ENCODE data around the gene GRAP2. TPM values are rescaled to one million over a fixed set of nuclear protein-coding genes. Genes with fewer than 3 reads are reported as not detected.

GRAP2 gene
- total and polyA plus RNA-seq, 2 donors (not counting 1 experiment from before 2014, with no cell fraction given) = 13.5 to 26.4 TPM

- Histone ChIP-seq H3K36me3 (replicated peaks in 1 of 2; ENCODE audit: control extremely low read depth in 1 of 2, control insufficient read depth in 1 of 2, extremely low read depth in 1 of 2, insufficient read depth in 2 of 2, low read length in 1 of 2) (no peaks in the 10 kb centered on the region), H3K9ac (ENCODE audit: low read length) (no peak overlapping the region), H2AFZ (ENCODE audit: insufficient read depth, low read depth, low read length, poor library complexity, severe bottlenecking) (no peak overlapping the region), H3K27ac (ENCODE audit: low read length in 2 of 2) (no peak overlapping the region), H3K79me2 (ENCODE audit: control insufficient read depth, insufficient read depth, low read length) (no peaks in the 10 kb centered on the region), H3K4me1 (ENCODE audit: control insufficient read depth in 2 of 2, insufficient read depth in 2 of 2, low read length in 2 of 2) (no peaks in the 10 kb centered on the region), H3K4me2 (replicated peaks; ENCODE audit: low read depth, low read length, poor library complexity, severe bottlenecking) (no peak overlapping the region), H3K4me3 (ENCODE audit: control extremely low read depth in 1 of 5, extremely low read depth in 1 of 5, insufficient read depth in 1 of 5, low read depth in 2 of 5, low read length in 4 of 5) (no peak overlapping the region), H3K9me3 (ENCODE audit: control extremely low read depth in 1 of 3, control insufficient read depth in 2 of 3, insufficient read depth in 1 of 3, low read length in 2 of 3) (no peaks in the 10 kb centered on the region), H4K20me1 (ENCODE audit: control insufficient read depth, insufficient read depth, low read length, poor library complexity, severe bottlenecking) (no peaks in the 10 kb centered on the region), H3K27me3 (replicated peaks in 1 of 4; ENCODE audit: control extremely low read depth in 1 of 4, control insufficient read depth in 3 of 4, insufficient read depth in 4 of 4, low read length in 3 of 4) (peaks cover 0 to 29% (median 1%) of the 10 kb centered on the region in 4 experiments)
- Mint-ChIP-seq H3K27me3 (peaks cover 50% of the 10 kb centered on the region), H3K9me3 (ENCODE audit: insufficient read depth) (no peaks in the 10 kb centered on the region), H3K4me1 (no peaks in the 10 kb centered on the region), H3K27ac (no peak overlapping the region), H3K4me3 (no peak overlapping the region)
- CTCF ChIA-PET = no interaction called here
- intact Hi-C loops (cut with micrococcal nuclease) = no loop called here
- no peak for TF ChIP-seq CTCF (IDR thresholded peaks at IDR 0.05)
- TF ChIP-seq EZH2 (IDR thresholded peaks at IDR 0.05; ENCODE audit: borderline replicate concordance, insufficient read depth, low read depth, low read length, poor library complexity, severe bottlenecking) = no peak
- POLR2A ChIA-PET = no interaction called here
- DNase-seq (no peak), ATAC-seq (ENCODE audit: low read depth) (no peak)
- 71% methylated on average over 7 of the region's 10 CpGs for WGBS (ENCODE audit: insufficient coverage)
These were observed 87.7 kb downstream of the GRAP2 start for GRCh38 chr22:39988386-39989114.

GRCh38 chr22:39989633-39990032 is 88.7 kb downstream of the GRAP2 start:
- Histone ChIP-seq H3K27ac (ENCODE audit: low read length in 2 of 2) (no peak overlapping the region), H3K4me2 (replicated peaks; ENCODE audit: low read depth, low read length, poor library complexity, severe bottlenecking) (no peak overlapping the region), H3K9me3 (ENCODE audit: control extremely low read depth in 1 of 3, control insufficient read depth in 2 of 3, insufficient read depth in 1 of 3, low read length in 2 of 3) (no peaks in the 10 kb centered on the region), H3K27me3 (replicated peaks in 1 of 4; ENCODE audit: control extremely low read depth in 1 of 4, control insufficient read depth in 3 of 4, insufficient read depth in 4 of 4, low read length in 3 of 4) (peaks cover 0 to 32% (median 7%) of the 10 kb centered on the region in 4 experiments), H3K36me3 (replicated peaks in 1 of 2; ENCODE audit: control extremely low read depth in 1 of 2, control insufficient read depth in 1 of 2, extremely low read depth in 1 of 2, insufficient read depth in 2 of 2, low read length in 1 of 2) (no peaks in the 10 kb centered on the region), H3K9ac (ENCODE audit: low read length) (no peak overlapping the region), H2AFZ (ENCODE audit: insufficient read depth, low read depth, low read length, poor library complexity, severe bottlenecking) (no peak overlapping the region), H3K4me1 (ENCODE audit: control insufficient read depth in 2 of 2, insufficient read depth in 2 of 2, low read length in 2 of 2) (peaks cover 5 to 7% of the 10 kb centered on the region in 2 donors), H3K4me3 (ENCODE audit: control extremely low read depth in 1 of 5, extremely low read depth in 1 of 5, insufficient read depth in 1 of 5, low read depth in 2 of 5, low read length in 4 of 5) (no peak overlapping the region), H3K79me2 (ENCODE audit: control insufficient read depth, insufficient read depth, low read length) (no peaks in the 10 kb centered on the region), H4K20me1 (ENCODE audit: control insufficient read depth, insufficient read depth, low read length, poor library complexity, severe bottlenecking) (no peaks in the 10 kb centered on the region)
- DNase-seq (no peak), ATAC-seq (ENCODE audit: low read depth) (no peak)
- Mint-ChIP-seq H3K4me3 (no peak overlapping the region), H3K27ac (no peak overlapping the region), H3K27me3 (peaks cover 48% of the 10 kb centered on the region), H3K4me1 (peaks cover 7% of the 10 kb centered on the region), H3K9me3 (ENCODE audit: insufficient read depth) (no peaks in the 10 kb centered on the region)
- intact Hi-C loops (cut with micrococcal nuclease) = no loop called here
- CTCF ChIA-PET = no interaction called here
- POLR2A ChIA-PET = no interaction called here
- TF ChIP-seq CTCF (IDR thresholded peaks at IDR 0.05) = no peak
- no peak for TF ChIP-seq EZH2 (IDR thresholded peaks at IDR 0.05; ENCODE audit: borderline replicate concordance, insufficient read depth, low read depth, low read length, poor library complexity, severe bottlenecking)
- 91% methylated on average over 4 of the region's 7 CpGs for WGBS (ENCODE audit: insufficient coverage)
